B cell (primary cell): Measurements from ENCODE around the gene ZFHX2. TPM values are rescaled to one million over a fixed set of nuclear protein-coding genes. Genes with fewer than 3 reads are reported as not detected.

Experiments used
- ATAC-seq: fragments of 200-7000 bp; cut with Tn5 transposase; one replicate; pipeline ENCODE4 v1.10.0; 2021; ENCODE audit warnings: low read depth, mild to moderate bottlenecking, moderate number of reproducible peaks, moderate library complexity
- CTCF ChIA-PET: fragments of 350-600 bp; sonication (Branson Sonifier 250); formaldehyde crosslinking; loops from one replicate; lab custom pipeline; 2021; ENCODE audit warnings: antibody characterized with exemption, inconsistent platforms; lab: Charles Lee
- POLR2A ChIA-PET: fragments of 350-600 bp; sonication (Branson Sonifier 250); formaldehyde crosslinking; loops from one replicate; lab custom pipeline; 2021; ENCODE audit warnings: antibody characterized with exemption; lab: Charles Lee
- DNase-seq: peaks from one replicate; pipeline ENCODE4 v3.0.0; 2013
- H2AFZ ChIP-seq: 2 replicates; pipeline ENCODE4 v1.6.1; 2012; ENCODE audit warnings: mild to moderate bottlenecking, low read depth, low read length; ENCODE audit not compliant: insufficient read depth, poor library complexity, severe bottlenecking
- H3K27ac ChIP-seq, 2 donors: 1 replicate in 1 of 2; 2 replicates in 1 of 2; pipeline ENCODE4 v1.5.1; 2012 to 2013; ENCODE audit warnings: low read length in 2 of 2, mild to moderate bottlenecking in 2 of 2, moderate library complexity in 1 of 2
- H3K27me3 ChIP-seq, 4 experiments: fragments of 200-600 bp in 1 of 4; sonication (generic) in 1 of 4; replicated peaks in 1 of 4; 1 replicate in 2 of 4; 2 replicates in 2 of 4; pipeline versions ENCODE4 v1.6.1 to v1.7.0; 2013 to 2016; ENCODE audit warnings: low read length in 3 of 4, mild to moderate bottlenecking in 2 of 4, mixed read lengths in 1 of 4, moderate library complexity in 1 of 4; ENCODE audit not compliant: insufficient read depth in 4 of 4, control insufficient read depth in 3 of 4; ENCODE audit errors: control extremely low read depth in 1 of 4
- H3K36me3 ChIP-seq, 2 experiments: replicated peaks in 1 of 2; 1 replicate in 1 of 2; 2 replicates in 1 of 2; pipeline versions ENCODE4 v1.6.1 to v1.7.1; 2013; ENCODE audit warnings: low read length in 1 of 2; ENCODE audit not compliant: insufficient read depth in 2 of 2, control insufficient read depth in 1 of 2; ENCODE audit errors: control extremely low read depth in 1 of 2, extremely low read depth in 1 of 2
- H3K4me1 ChIP-seq, 2 donors: fragments of 200-600 bp in 1 of 2; sonication (generic) in 1 of 2; 1 replicate in 1 of 2; 2 replicates in 1 of 2; pipeline versions ENCODE4 v1.5.1 to v1.6.1; 2013 to 2017; ENCODE audit warnings: low read length in 2 of 2; ENCODE audit not compliant: control insufficient read depth in 2 of 2, insufficient read depth in 2 of 2
- H3K4me2 ChIP-seq: replicated peaks from 2 replicates; pipeline ENCODE3; 2012; ENCODE audit warnings: mild to moderate bottlenecking, low read depth, low read length; ENCODE audit not compliant: poor library complexity, severe bottlenecking
- H3K4me3 ChIP-seq, 5 experiments: fragments of 200-600 bp in 1 of 5; sonication (generic) in 1 of 5; 1 replicate in 3 of 5; 2 replicates in 2 of 5; pipeline versions ENCODE4 v1.5.1 to v1.7.0; 2011 to 2016; ENCODE audit warnings: low read length in 4 of 5, mild to moderate bottlenecking in 4 of 5, low read depth in 2 of 5, control low read depth in 1 of 5, moderate library complexity in 1 of 5; ENCODE audit not compliant: insufficient read depth in 1 of 5; ENCODE audit errors: control extremely low read depth in 1 of 5, extremely low read depth in 1 of 5
- H3K79me2 ChIP-seq: fragments of 200-600 bp; sonication (generic); one replicate; pipeline ENCODE4 v1.6.0; 2016; ENCODE audit warnings: low read length; ENCODE audit not compliant: control insufficient read depth, insufficient read depth
- H3K9ac ChIP-seq: fragments of 200-600 bp; sonication (generic); 2 replicates; pipeline ENCODE4 v1.6.1; 2017; ENCODE audit warnings: mild to moderate bottlenecking, low read length, moderate library complexity
- H3K9me3 ChIP-seq, 3 donors: one replicate each; pipeline versions ENCODE4 v1.6.1 to v1.7.1; 2013; ENCODE audit warnings: low read length in 2 of 3; ENCODE audit not compliant: control insufficient read depth in 2 of 3, insufficient read depth in 1 of 3; ENCODE audit errors: control extremely low read depth in 1 of 3
- H4K20me1 ChIP-seq: 2 replicates; pipeline ENCODE4 v1.6.0; 2012; ENCODE audit warnings: mild to moderate bottlenecking, low read length; ENCODE audit not compliant: insufficient read depth, control insufficient read depth, poor library complexity, severe bottlenecking
- H3K27ac Mint-ChIP-seq: one replicate; pipeline ENCODE4 v1.8.0; 2021; ENCODE audit warnings: mixed read lengths
- H3K27me3 Mint-ChIP-seq: one replicate; pipeline ENCODE4 v1.8.0; 2021; ENCODE audit warnings: mixed read lengths
- H3K4me1 Mint-ChIP-seq: one replicate; pipeline ENCODE4 v1.8.0; 2021; ENCODE audit warnings: mixed read lengths
- H3K4me3 Mint-ChIP-seq: one replicate; pipeline ENCODE4 v1.8.0; 2021; ENCODE audit warnings: mixed read lengths
- H3K9me3 Mint-ChIP-seq: one replicate; pipeline ENCODE4 v1.8.0; 2022; ENCODE audit warnings: mixed read lengths; ENCODE audit not compliant: insufficient read depth
- EZH2 ChIP-seq: IDR thresholded peaks from 2 replicates; pipeline ENCODE4 v1.6.1; 2012; ENCODE audit warnings: borderline replicate concordance, low read depth, mild to moderate bottlenecking, moderate library complexity, low read length; ENCODE audit not compliant: insufficient read depth, poor library complexity, severe bottlenecking
- WGBS: methylation state at CpG from one replicate; pipeline ENCODE4 v1.1.5; 2013; ENCODE audit warnings: missing lambda C conversion rate; ENCODE audit not compliant: insufficient coverage; 5-methylcytosine and 5-hydroxymethylcytosine counted together
- intact Hi-C: fragments of 100-400 bp; cut with micrococcal nuclease; formaldehyde crosslinking; loops from one replicate; pipeline ENCODE4 v1.10.0; 2022
- polyA plus RNA-seq: library from polyadenylated mRNA; depleted of rRNA; stranded (reverse); fragments of >200 nt; gene quantifications from 2 replicates; pipeline ENCODE4 v1.2.3, GENCODE V29; 2012
- total RNA-seq, 2 donors: library from RNA; stranded (reverse); fragments of 120-200 nt in 1 of 2; gene quantifications; 1 replicate in 1 of 2; 2 replicates in 1 of 2; pipeline versions ENCODE4 v1.2.3 to v1.2.4, GENCODE V29; 2013 to 2022
- TF ChIP-seq, protein P1 (sequence below): fragments of 200-600 bp; IDR thresholded peaks from one replicate; pipeline ENCODE4 v1.8.0; 2022; ENCODE audit warnings: antibody characterized with exemption, mild to moderate bottlenecking

Gene ZFHX2
- total and polyA plus RNA-seq, 2 donors (not counting 1 experiment from before 2014, with no cell fraction given) = 0.21 to 2.5 TPM

DNA sequence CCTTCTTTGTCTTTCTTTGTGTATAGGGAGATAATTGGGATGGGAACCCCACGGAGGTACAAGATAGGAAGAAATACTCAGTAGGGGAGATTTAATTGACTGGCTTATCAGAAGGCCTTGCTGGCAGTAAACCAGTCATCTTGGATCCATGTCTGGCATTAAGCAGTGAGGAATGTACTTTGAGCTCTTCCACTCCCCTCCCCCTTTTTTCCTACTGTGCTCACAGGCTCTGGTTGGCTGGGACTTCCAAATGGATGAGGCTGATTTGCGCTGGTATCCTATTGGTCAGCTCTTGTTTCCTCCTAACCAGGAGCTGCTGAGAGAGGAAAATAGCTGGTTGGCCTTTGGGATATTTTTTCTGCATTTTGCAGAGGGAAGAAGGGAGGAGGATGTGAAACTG, 57.3 kb downstream of the ZFHX2 start:
- intact Hi-C loops = no loop called here
- Histone ChIP-seq H3K27me3 (no peaks in the 10 kb centered on the region), H3K9me3 (no peaks in the 10 kb centered on the region), H4K20me1 (no peaks in the 10 kb centered on the region), H3K36me3 (peaks cover 0 to 2% of the 10 kb centered on the region in 2 experiments), H3K4me3 (no peak overlapping the region), H2AFZ (no peak overlapping the region), H3K79me2 (no peaks in the 10 kb centered on the region), H3K9ac (no peak overlapping the region), H3K4me2 (no peak overlapping the region), H3K27ac (no peak overlapping the region), H3K4me1 (no peaks in the 10 kb centered on the region)
- Mint-ChIP-seq H3K4me3 (no peak overlapping the region), H3K4me1 (no peaks in the 10 kb centered on the region), H3K27me3 (no peaks in the 10 kb centered on the region), H3K9me3 (no peaks in the 10 kb centered on the region), H3K27ac (no peak overlapping the region)
- ChIA-PET CTCF (interaction anchor here (0.6 to 1.4 kb wide), 5 partner anchors 9 to 172 kb away, joined by 3 to 9 read pairs (median 4); no protein-coding TSS in a partner anchor), POLR2A (no interaction called here)
- no peak for DNase-seq
- no CpG with 5 or more reads among the region's 2 CpGs for WGBS
- TF ChIP-seq, protein P1, sequence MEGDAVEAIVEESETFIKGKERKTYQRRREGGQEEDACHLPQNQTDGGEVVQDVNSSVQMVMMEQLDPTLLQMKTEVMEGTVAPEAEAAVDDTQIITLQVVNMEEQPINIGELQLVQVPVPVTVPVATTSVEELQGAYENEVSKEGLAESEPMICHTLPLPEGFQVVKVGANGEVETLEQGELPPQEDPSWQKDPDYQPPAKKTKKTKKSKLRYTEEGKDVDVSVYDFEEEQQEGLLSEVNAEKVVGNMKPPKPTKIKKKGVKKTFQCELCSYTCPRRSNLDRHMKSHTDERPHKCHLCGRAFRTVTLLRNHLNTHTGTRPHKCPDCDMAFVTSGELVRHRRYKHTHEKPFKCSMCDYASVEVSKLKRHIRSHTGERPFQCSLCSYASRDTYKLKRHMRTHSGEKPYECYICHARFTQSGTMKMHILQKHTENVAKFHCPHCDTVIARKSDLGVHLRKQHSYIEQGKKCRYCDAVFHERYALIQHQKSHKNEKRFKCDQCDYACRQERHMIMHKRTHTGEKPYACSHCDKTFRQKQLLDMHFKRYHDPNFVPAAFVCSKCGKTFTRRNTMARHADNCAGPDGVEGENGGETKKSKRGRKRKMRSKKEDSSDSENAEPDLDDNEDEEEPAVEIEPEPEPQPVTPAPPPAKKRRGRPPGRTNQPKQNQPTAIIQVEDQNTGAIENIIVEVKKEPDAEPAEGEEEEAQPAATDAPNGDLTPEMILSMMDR = no peak
- no peak for TF ChIP-seq EZH2
- no peak for ATAC-seq

DNA sequence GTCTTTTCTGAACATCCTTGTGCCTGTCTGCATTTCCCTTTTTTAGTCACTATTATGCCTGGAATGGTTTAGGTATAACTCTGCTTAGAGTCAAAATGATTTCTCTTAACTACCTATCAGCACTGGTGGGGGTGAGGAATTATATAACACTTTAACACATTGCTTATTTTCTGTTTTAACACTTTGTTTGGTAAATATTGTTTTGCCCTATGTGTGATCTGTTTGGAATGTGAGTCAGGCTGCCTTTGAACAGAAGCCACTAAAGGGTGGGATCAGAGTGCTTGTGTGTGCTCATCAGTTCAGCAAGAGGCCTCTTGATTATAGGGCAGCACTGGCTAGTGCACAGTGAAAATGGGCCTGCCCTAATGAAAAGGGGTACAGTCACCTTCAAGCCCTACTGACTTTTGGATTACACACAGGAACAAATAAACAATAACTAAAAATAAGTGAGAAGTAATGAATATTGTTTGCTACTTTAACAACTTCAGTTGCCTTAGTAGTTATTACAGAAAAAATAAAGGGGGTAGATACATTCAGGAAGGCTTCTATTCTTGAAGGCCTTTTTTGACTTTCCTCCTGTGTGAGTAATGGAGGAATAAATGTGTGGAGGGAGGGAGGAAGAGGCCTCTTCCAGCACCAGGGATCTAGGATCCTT, 58.8 kb downstream of the ZFHX2 start:
- no peak for ATAC-seq
- Histone ChIP-seq H3K4me1 (no peaks in the 10 kb centered on the region), H3K9me3 (no peaks in the 10 kb centered on the region), H4K20me1 (no peaks in the 10 kb centered on the region), H3K27ac (no peak overlapping the region), H3K4me3 (no peak overlapping the region), H3K27me3 (no peaks in the 10 kb centered on the region), H3K4me2 (no peak overlapping the region), H3K36me3 (peaks cover 0 to 6% of the 10 kb centered on the region in 2 experiments), H3K79me2 (no peaks in the 10 kb centered on the region), H3K9ac (no peak overlapping the region), H2AFZ (no peak overlapping the region)
- no peaks in the 10 kb centered on the region for H3K9me3 Mint-ChIP-seq
- ChIA-PET CTCF (interaction anchor here (0.8 kb wide), 1 partner anchor 14 kb away, joined by 3 read pairs; no protein-coding TSS in a partner anchor), POLR2A (no interaction called here)
- intact Hi-C loops = no loop called here
- no peak for DNase-seq
- H3K4me1 Mint-ChIP-seq = no peaks in the 10 kb centered on the region
- no peaks in the 10 kb centered on the region for H3K27me3 Mint-ChIP-seq
- TF ChIP-seq, protein P1 = no peak
- no peak for TF ChIP-seq EZH2
- no peak overlapping the region for H3K27ac Mint-ChIP-seq
- H3K4me3 Mint-ChIP-seq = no peak overlapping the region
